ENCODE data around the gene ABHD2. TPM values are rescaled to one million over a fixed set of nuclear protein-coding genes. Genes with fewer than 3 reads are reported as not detected.
A peak's percentile ranks its signal among the peaks of the same experiment; 100 is the strongest.

The ABHD2 gene
- total and polyA plus RNA-seq, 9 of the 15 experiments (the other 6 are each of a cell fraction or from before 2014, with no cell fraction given) = 16.9 to 99.8 (median 47.5) TPM

- TF ChIP-seq PHB2 (IDR thresholded peaks at IDR 0.05; ENCODE audit: low read depth) = no peak
- TF ChIP-seq, protein P1, sequence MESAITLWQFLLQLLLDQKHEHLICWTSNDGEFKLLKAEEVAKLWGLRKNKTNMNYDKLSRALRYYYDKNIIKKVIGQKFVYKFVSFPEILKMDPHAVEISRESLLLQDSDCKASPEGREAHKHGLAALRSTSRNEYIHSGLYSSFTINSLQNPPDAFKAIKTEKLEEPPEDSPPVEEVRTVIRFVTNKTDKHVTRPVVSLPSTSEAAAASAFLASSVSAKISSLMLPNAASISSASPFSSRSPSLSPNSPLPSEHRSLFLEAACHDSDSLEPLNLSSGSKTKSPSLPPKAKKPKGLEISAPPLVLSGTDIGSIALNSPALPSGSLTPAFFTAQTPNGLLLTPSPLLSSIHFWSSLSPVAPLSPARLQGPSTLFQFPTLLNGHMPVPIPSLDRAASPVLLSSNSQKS (CRISPR knock-in tag; IDR thresholded peaks at IDR 0.05) = no peak
- TF ChIP-seq SP1 (CRISPR knock-in tag; IDR thresholded peaks at IDR 0.05) = no peak
- peak; percentile 10; the same call in 1 of the 2 replicates for TF ChIP-seq ZNF76 (CRISPR knock-in tag; IDR thresholded peaks at IDR 0.05; ENCODE audit: borderline replicate concordance)
- no peak for TF ChIP-seq POLR3G (IDR thresholded peaks at IDR 0.05; ENCODE audit: extremely low read depth, insufficient read length, insufficient replicate concordance)
- TF ChIP-seq MBD2 (IDR thresholded peaks at IDR 0.05; ENCODE audit: borderline replicate concordance, low read depth) = no peak
- TF ChIP-seq, protein P2, sequence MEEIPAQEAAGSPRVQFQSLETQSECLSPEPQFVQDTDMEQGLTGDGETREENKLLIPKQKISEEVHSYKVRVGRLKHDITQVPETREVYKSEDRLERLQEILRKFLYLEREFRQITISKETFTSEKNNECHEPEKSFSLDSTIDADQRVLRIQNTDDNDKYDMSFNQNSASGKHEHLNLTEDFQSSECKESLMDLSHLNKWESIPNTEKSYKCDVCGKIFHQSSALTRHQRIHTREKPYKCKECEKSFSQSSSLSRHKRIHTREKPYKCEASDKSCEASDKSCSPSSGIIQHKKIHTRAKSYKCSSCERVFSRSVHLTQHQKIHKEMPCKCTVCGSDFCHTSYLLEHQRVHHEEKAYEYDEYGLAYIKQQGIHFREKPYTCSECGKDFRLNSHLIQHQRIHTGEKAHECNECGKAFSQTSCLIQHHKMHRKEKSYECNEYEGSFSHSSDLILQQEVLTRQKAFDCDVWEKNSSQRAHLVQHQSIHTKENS (CRISPR knock-in tag; IDR thresholded peaks at IDR 0.05) = no peak
- TF ChIP-seq, protein P3, sequence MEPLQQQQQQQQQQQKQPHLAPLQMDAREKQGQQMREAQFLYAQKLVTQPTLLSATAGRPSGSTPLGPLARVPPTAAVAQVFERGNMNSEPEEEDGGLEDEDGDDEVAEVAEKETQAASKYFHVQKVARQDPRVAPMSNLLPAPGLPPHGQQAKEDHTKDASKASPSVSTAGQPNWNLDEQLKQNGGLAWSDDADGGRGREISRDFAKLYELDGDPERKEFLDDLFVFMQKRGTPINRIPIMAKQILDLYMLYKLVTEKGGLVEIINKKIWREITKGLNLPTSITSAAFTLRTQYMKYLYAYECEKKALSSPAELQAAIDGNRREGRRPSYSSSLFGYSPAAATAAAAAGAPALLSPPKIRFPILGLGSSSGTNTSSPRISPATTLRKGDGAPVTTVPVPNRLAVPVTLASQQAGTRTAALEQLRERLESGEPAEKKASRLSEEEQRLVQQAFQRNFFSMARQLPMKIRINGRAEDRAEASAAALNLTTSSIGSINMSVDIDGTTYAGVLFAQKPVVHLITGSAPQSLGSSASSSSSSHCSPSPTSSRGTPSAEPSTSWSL (CRISPR knock-in tag; IDR thresholded peaks at IDR 0.05; ENCODE audit: borderline replicate concordance) = no peak
- TF ChIP-seq ZNF121 (CRISPR knock-in tag; conservative IDR thresholded peaks at IDR 0.05) = no peak
- no peak for TF ChIP-seq ZNF174 (CRISPR knock-in tag; IDR thresholded peaks at IDR 0.05)
- TF ChIP-seq MCM2 (IDR thresholded peaks at IDR 0.05; ENCODE audit: low read depth) = no peak
- no peak for TF ChIP-seq TCF7 (IDR thresholded peaks at IDR 0.05; ENCODE audit: borderline replicate concordance)
- TF ChIP-seq, protein P4, sequence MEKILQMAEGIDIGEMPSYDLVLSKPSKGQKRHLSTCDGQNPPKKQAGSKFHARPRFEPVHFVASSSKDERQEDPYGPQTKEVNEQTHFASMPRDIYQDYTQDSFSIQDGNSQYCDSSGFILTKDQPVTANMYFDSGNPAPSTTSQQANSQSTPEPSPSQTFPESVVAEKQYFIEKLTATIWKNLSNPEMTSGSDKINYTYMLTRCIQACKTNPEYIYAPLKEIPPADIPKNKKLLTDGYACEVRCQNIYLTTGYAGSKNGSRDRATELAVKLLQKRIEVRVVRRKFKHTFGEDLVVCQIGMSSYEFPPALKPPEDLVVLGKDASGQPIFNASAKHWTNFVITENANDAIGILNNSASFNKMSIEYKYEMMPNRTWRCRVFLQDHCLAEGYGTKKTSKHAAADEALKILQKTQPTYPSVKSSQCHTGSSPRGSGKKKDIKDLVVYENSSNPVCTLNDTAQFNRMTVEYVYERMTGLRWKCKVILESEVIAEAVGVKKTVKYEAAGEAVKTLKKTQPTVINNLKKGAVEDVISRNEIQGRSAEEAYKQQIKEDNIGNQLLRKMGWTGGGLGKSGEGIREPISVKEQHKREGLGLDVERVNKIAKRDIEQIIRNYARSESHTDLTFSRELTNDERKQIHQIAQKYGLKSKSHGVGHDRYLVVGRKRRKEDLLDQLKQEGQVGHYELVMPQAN (IDR thresholded peaks at IDR 0.05; ENCODE audit: borderline replicate concordance) = no peak
- TF ChIP-seq MYC (IDR thresholded peaks at IDR 0.05; ENCODE audit: low read depth, low read length) = 0 out of 2 replicates have a peak, but pooled peaks have one; percentile 21
- TF ChIP-seq MYC (CRISPR knock-in tag; IDR thresholded peaks at IDR 0.05; ENCODE audit: borderline replicate concordance, low read depth) = no peak
- TF ChIP-seq CBX3 (IDR thresholded peaks at IDR 0.05; ENCODE audit: borderline replicate concordance in 1 of 2, low read length in 2 of 2) = no peak
- TF ChIP-seq, protein P5, sequence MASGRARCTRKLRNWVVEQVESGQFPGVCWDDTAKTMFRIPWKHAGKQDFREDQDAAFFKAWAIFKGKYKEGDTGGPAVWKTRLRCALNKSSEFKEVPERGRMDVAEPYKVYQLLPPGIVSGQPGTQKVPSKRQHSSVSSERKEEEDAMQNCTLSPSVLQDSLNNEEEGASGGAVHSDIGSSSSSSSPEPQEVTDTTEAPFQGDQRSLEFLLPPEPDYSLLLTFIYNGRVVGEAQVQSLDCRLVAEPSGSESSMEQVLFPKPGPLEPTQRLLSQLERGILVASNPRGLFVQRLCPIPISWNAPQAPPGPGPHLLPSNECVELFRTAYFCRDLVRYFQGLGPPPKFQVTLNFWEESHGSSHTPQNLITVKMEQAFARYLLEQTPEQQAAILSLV (tag; IDR thresholded peaks at IDR 0.05) = no peak
- TF ChIP-seq RBM15 (IDR thresholded peaks at IDR 0.05; ENCODE audit: insufficient read depth, low read length) = no peak
- no peak for TF ChIP-seq POLR2B (IDR thresholded peaks at IDR 0.05; ENCODE audit: low read depth, partially characterized antibody)
- TF ChIP-seq, protein P6, sequence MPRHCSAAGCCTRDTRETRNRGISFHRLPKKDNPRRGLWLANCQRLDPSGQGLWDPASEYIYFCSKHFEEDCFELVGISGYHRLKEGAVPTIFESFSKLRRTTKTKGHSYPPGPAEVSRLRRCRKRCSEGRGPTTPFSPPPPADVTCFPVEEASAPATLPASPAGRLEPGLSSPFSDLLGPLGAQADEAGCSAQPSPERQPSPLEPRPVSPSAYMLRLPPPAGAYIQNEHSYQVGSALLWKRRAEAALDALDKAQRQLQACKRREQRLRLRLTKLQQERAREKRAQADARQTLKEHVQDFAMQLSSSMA (CRISPR knock-in tag; IDR thresholded peaks at IDR 0.05) = no peak
- no peak for TF ChIP-seq ZNF764 (CRISPR knock-in tag; IDR thresholded peaks at IDR 0.05; ENCODE audit: low read depth)
- TF ChIP-seq ZC3H4 (CRISPR knock-in tag; IDR thresholded peaks at IDR 0.05; ENCODE audit: borderline replicate concordance) = no peak
- TF ChIP-seq ESRRA (IDR thresholded peaks at IDR 0.05; ENCODE audit: borderline replicate concordance, low read depth) = no peak; the same call in 1 of the 2 replicates
Measured at GRCh38 chr15:89075846-89076245, 12.4 kb upstream of the ABHD2 start (continued).
